ENCODE results near the gene GALNT11. TPM values are rescaled to one million over a fixed set of nuclear protein-coding genes. Genes with fewer than 3 reads are reported as not detected.

Gene GALNT11
- polyA plus RNA-seq, 2 donors, result 14.1 to 17.7 TPM

DNA sequence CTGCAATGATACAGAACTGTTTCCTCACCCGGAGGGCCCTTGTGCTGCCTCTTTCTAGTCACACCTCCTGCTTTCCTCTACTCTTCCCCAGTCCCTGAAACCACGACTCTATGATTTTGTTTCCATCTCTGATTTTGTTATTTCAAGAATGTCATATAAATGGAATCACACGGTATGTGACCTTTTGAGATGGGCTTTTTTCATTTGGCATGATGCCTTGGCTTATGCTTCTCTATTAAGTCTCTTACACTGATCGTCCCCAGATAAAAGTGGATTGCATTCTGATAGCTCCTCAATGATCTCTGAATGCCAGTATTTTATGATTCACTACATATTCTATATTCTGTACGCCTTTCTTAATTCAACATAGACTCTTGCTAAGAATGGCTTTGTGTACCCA is 78.2 kb downstream of the GALNT11 start:
- Histone ChIP-seq H3K36me3 (ENCODE audit: control insufficient read depth in 2 of 2, insufficient read depth in 2 of 2, low read length in 1 of 2) (peaks cover 0 to 12% of the 10 kb centered on the region in 2 donors), H3K4me3 (ENCODE audit: low read depth in 1 of 2, low read length in 2 of 2) (no peak overlapping the region), H3K9me3 (ENCODE audit: control insufficient read depth in 2 of 2, insufficient read depth in 1 of 2, low read depth in 1 of 2, low read length in 1 of 2) (no peaks in the 10 kb centered on the region), H3K4me1 (ENCODE audit: control insufficient read depth in 2 of 2, insufficient read depth in 2 of 2, low read length in 1 of 2) (no peaks in the 10 kb centered on the region), H3K27ac (ENCODE audit: low read depth in 2 of 2, low read length in 1 of 2) (no peak overlapping the region), H3K27me3 (ENCODE audit: control insufficient read depth in 1 of 2, insufficient read depth in 2 of 2, low read length in 2 of 2) (no peaks in the 10 kb centered on the region)
- 78% methylated on average over 5 of the region's 5 CpGs for WGBS, 2 donors

DNA sequence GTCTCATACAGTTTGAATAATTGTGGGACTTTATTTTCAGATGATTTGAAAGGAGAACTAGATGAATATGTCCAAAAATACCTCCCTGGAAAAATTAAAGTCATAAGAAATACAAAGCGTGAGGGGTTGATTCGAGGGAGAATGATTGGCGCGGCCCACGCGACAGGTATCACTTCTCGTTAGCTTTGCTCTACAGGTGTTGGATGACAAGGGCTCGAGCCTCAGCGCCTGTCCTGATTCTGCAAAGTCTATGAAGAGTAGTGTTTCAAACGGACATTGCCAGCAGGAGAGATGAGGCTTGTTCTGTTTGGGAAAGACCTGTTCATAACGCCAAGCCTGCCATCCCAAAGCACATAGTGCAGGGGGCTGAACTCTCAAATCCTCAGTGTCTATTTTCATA is 79.7 kb downstream of the GALNT11 start:
- no peak overlapping the region for H3K27ac ChIP-seq (ENCODE audit: low read depth in 2 of 2, low read length in 1 of 2)
- no peaks in the 10 kb centered on the region for H3K27me3 ChIP-seq (ENCODE audit: control insufficient read depth in 1 of 2, insufficient read depth in 2 of 2, low read length in 2 of 2)
- H3K4me3 ChIP-seq (ENCODE audit: low read depth in 1 of 2, low read length in 2 of 2), result no peak overlapping the region
- no peaks in the 10 kb centered on the region for H3K9me3 ChIP-seq (ENCODE audit: control insufficient read depth in 2 of 2, insufficient read depth in 1 of 2, low read depth in 1 of 2, low read length in 1 of 2)
- WGBS, 2 donors, result 96 to 97% methylated on average over 11 of the region's 11 CpGs
- no peaks in the 10 kb centered on the region for H3K4me1 ChIP-seq (ENCODE audit: control insufficient read depth in 2 of 2, insufficient read depth in 2 of 2, low read length in 1 of 2)
- H3K36me3 ChIP-seq (ENCODE audit: control insufficient read depth in 2 of 2, insufficient read depth in 2 of 2, low read length in 1 of 2), result peaks cover 0 to 12% of the 10 kb centered on the region in 2 donors

DNA sequence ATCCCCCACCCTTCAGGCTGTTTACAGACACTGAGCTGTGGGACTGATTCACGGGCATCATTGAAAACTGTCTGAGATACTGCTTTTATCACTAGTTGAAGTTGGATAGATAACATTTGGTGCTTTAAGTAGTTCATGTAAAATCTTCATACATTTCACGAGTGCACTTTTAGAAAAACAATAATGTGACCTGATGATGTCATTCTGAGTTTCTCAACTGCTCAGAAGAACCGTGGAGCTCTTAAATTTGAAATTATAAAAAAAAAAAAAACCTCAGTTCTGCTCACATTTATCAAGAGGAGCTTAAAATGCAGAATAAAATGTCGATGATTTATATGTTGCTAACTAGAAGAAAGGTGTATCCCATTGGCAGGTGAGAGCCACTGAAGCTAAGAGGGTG is 81.5 kb downstream of the GALNT11 start:
- Histone ChIP-seq H3K36me3 (ENCODE audit: control insufficient read depth in 2 of 2, insufficient read depth in 2 of 2, low read length in 1 of 2) (peaks cover 0 to 16% of the 10 kb centered on the region in 2 donors), H3K4me1 (ENCODE audit: control insufficient read depth in 2 of 2, insufficient read depth in 2 of 2, low read length in 1 of 2) (no peaks in the 10 kb centered on the region), H3K27ac (ENCODE audit: low read depth in 2 of 2, low read length in 1 of 2) (no peak overlapping the region), H3K9me3 (ENCODE audit: control insufficient read depth in 2 of 2, insufficient read depth in 1 of 2, low read depth in 1 of 2, low read length in 1 of 2) (no peaks in the 10 kb centered on the region), H3K27me3 (ENCODE audit: control insufficient read depth in 1 of 2, insufficient read depth in 2 of 2, low read length in 2 of 2) (no peaks in the 10 kb centered on the region), H3K4me3 (ENCODE audit: low read depth in 1 of 2, low read length in 2 of 2) (no peak overlapping the region)
- WGBS, 2 donors, result 73 to 74% methylated on average over 4 of the region's 4 CpGs

DNA sequence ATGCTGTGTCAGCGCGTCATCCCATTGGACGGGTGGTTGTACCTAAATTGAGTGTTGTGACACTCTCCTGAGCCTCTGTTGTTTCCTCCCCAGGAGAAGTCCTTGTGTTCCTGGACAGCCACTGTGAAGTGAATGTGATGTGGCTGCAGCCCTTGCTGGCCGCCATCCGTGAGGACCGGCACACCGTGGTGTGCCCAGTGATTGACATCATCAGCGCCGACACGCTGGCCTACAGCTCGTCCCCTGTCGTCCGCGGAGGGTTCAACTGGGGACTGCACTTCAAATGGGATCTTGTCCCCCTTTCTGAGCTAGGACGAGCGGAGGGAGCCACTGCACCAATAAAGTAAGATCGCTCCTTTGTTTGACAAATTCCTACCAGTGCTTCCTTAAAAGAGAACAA is 82.5 kb downstream of the GALNT11 start:
- H3K36me3 ChIP-seq (ENCODE audit: control insufficient read depth in 2 of 2, insufficient read depth in 2 of 2, low read length in 1 of 2), result peaks cover 0 to 16% of the 10 kb centered on the region in 2 donors
- H3K4me3 ChIP-seq (ENCODE audit: low read depth in 1 of 2, low read length in 2 of 2), result no peak overlapping the region
- WGBS, 2 donors, result 96 to 97% methylated on average over 17 of the region's 17 CpGs

DNA sequence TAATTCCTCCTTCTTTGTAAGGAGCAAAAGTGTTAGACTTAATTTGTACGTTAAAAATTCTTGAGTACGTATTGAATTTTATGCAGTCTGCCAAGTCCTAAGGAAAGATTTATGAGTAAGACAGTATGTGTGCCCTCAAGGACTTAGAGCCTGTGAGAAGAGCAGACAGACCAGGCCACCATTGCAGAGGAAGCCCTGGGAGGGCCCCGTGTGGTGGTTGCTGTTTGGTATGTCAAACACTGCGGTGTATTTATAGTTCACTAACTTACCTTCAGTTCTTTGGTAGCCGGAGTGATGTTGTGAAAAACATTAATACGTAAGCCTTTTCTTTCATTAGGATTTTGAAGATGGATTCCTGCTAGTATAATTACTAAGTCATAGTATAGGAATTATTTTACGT is 82.9 kb downstream of the GALNT11 start:
- Histone ChIP-seq H3K27me3 (ENCODE audit: control insufficient read depth in 1 of 2, insufficient read depth in 2 of 2, low read length in 2 of 2) (no peaks in the 10 kb centered on the region), H3K36me3 (ENCODE audit: control insufficient read depth in 2 of 2, insufficient read depth in 2 of 2, low read length in 1 of 2) (peaks cover 3 to 13% of the 10 kb centered on the region in 2 donors), H3K9me3 (ENCODE audit: control insufficient read depth in 2 of 2, insufficient read depth in 1 of 2, low read depth in 1 of 2, low read length in 1 of 2) (no peaks in the 10 kb centered on the region), H3K4me3 (ENCODE audit: low read depth in 1 of 2, low read length in 2 of 2) (no peak overlapping the region), H3K4me1 (ENCODE audit: control insufficient read depth in 2 of 2, insufficient read depth in 2 of 2, low read length in 1 of 2) (no peaks in the 10 kb centered on the region), H3K27ac (ENCODE audit: low read depth in 2 of 2, low read length in 1 of 2) (no peak overlapping the region)
- WGBS, 2 donors, result 78 to 81% methylated on average over 7 of the region's 7 CpGs

More for the DNA sequence above, 82.5 kb downstream of the GALNT11 start:
- no peaks in the 10 kb centered on the region for H3K9me3 ChIP-seq (ENCODE audit: control insufficient read depth in 2 of 2, insufficient read depth in 1 of 2, low read depth in 1 of 2, low read length in 1 of 2)
- no peaks in the 10 kb centered on the region for H3K27me3 ChIP-seq (ENCODE audit: control insufficient read depth in 1 of 2, insufficient read depth in 2 of 2, low read length in 2 of 2)
- H3K27ac ChIP-seq (ENCODE audit: low read depth in 2 of 2, low read length in 1 of 2), result no peak overlapping the region
- no peaks in the 10 kb centered on the region for H3K4me1 ChIP-seq (ENCODE audit: control insufficient read depth in 2 of 2, insufficient read depth in 2 of 2, low read length in 1 of 2)

DNA sequence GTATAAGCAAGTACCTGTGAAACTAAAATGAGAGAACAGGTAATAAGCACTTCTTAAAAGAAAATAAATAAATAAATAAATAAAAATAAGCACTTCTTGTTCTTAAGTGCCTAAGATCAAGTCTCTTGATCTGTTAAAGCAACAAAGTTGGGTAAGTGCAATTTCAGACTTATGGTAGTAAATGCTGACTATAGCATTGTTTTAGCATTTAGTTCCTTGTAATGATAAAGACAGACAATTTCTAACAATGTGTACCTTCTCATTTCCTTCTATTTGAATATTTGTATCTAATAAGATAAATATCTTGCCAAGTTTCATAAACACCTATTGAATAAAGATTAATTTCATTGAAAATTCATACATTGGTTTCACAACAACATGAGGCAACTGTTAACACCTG is 87.4 kb downstream of the GALNT11 start:
- Histone ChIP-seq H3K4me1 (ENCODE audit: control insufficient read depth in 2 of 2, insufficient read depth in 2 of 2, low read length in 1 of 2) (no peaks in the 10 kb centered on the region), H3K4me3 (ENCODE audit: low read depth in 1 of 2, low read length in 2 of 2) (no peak overlapping the region), H3K27ac (ENCODE audit: low read depth in 2 of 2, low read length in 1 of 2) (no peak overlapping the region), H3K36me3 (ENCODE audit: control insufficient read depth in 2 of 2, insufficient read depth in 2 of 2, low read length in 1 of 2) (peaks cover 10% of the 10 kb centered on the region in 2 donors), H3K9me3 (ENCODE audit: control insufficient read depth in 2 of 2, insufficient read depth in 1 of 2, low read depth in 1 of 2, low read length in 1 of 2) (no peaks in the 10 kb centered on the region), H3K27me3 (ENCODE audit: control insufficient read depth in 1 of 2, insufficient read depth in 2 of 2, low read length in 2 of 2) (no peaks in the 10 kb centered on the region)

DNA sequence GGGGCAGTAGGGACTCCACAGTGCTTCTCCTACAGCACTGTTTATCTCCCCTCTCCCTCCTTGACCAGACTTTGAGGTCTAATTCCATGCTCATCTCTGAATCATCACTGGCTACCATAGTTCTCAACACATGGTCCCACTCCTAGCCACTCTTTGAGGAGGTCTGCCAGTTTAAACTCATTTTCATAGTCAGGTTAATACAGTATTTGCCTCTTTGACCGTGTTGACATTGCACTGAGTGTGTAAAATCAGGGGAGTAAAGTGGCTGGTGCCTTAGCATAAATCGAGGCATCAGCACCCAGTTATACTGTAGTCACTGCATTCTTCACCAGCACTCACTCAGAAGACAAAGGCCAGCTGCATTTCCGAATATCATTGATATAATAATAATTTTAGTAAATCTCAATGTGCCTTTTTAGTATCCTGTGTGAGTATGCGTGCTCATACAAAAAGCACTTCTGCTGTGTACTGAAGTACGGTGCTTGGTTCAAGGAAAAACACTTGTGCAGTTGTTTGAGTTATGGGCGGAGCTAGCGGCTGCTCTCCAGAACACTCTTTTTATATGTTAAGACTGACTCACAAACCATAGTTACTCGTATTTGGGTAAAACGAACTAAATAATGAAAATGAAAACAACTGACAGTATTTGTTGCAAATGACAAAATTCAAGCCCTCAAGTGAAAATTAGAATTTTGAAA is 89.7 kb downstream of the GALNT11 start:
- Histone ChIP-seq H3K27ac (ENCODE audit: low read depth in 2 of 2, low read length in 1 of 2) (no peak overlapping the region), H3K36me3 (ENCODE audit: control insufficient read depth in 2 of 2, insufficient read depth in 2 of 2, low read length in 1 of 2) (peaks cover 11 to 19% of the 10 kb centered on the region in 2 donors), H3K27me3 (ENCODE audit: control insufficient read depth in 1 of 2, insufficient read depth in 2 of 2, low read length in 2 of 2) (no peaks in the 10 kb centered on the region), H3K4me3 (ENCODE audit: low read depth in 1 of 2, low read length in 2 of 2) (no peak overlapping the region), H3K4me1 (ENCODE audit: control insufficient read depth in 2 of 2, insufficient read depth in 2 of 2, low read length in 1 of 2) (no peaks in the 10 kb centered on the region), H3K9me3 (ENCODE audit: control insufficient read depth in 2 of 2, insufficient read depth in 1 of 2, low read depth in 1 of 2, low read length in 1 of 2) (no peaks in the 10 kb centered on the region)
- WGBS, 2 donors, result 89 to 91% methylated on average over 9 of the region's 9 CpGs

DNA sequence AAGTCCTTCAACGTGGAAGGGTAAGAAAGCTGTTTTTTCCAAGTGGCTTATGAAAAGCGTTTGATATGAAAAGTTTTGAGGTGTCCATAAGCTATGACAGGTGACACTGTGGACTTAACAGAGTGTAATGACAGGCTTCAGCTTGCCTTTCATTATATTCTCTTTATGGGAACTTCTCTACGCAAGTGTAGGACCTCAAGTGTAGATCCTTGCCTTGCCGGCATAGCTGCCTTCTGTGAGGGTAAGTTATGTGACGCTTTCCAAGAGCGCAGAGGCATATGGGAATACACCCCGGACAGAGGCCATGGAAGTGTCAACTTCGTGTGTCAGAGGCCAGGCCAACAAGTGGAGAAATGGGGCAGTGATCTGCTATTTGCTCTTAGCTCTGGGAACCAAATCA is 91.9 kb downstream of the GALNT11 start:
- Histone ChIP-seq H3K9me3 (ENCODE audit: control insufficient read depth in 2 of 2, insufficient read depth in 1 of 2, low read depth in 1 of 2, low read length in 1 of 2) (no peaks in the 10 kb centered on the region), H3K27ac (ENCODE audit: low read depth in 2 of 2, low read length in 1 of 2) (no peak overlapping the region), H3K27me3 (ENCODE audit: control insufficient read depth in 1 of 2, insufficient read depth in 2 of 2, low read length in 2 of 2) (no peaks in the 10 kb centered on the region), H3K4me3 (ENCODE audit: low read depth in 1 of 2, low read length in 2 of 2) (no peak overlapping the region), H3K36me3 (ENCODE audit: control insufficient read depth in 2 of 2, insufficient read depth in 2 of 2, low read length in 1 of 2) (peaks cover 24 to 27% of the 10 kb centered on the region in 2 donors), H3K4me1 (ENCODE audit: control insufficient read depth in 2 of 2, insufficient read depth in 2 of 2, low read length in 1 of 2) (no peaks in the 10 kb centered on the region)
- WGBS, 2 donors, result 92 to 93% methylated on average over 8 of the region's 8 CpGs

DNA sequence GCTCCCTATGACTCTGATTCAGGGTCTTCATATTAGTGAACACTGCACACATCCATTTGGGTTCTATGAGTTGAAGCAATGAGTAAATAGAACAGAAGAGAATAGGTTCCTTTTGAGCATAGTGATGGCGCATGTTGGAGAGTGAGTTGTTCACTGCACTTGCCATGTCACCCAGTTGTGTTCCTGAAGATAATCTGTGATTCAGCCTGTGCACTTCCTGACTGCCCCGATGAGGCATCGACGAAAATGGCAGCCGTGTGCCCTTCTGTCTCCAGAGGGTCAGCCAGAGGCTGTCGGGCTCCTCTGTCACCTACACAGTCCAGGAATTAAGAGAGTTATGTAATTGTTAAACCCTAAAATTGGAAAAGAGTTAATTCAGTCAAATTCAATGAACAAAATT is 94.7 kb downstream of the GALNT11 start:
- peaks cover 22 to 31% of the 10 kb centered on the region in 2 donors for H3K36me3 ChIP-seq (ENCODE audit: control insufficient read depth in 2 of 2, insufficient read depth in 2 of 2, low read length in 1 of 2)
- H3K27ac ChIP-seq (ENCODE audit: low read depth in 2 of 2, low read length in 1 of 2), result no peak overlapping the region
- WGBS, 2 donors, result 91 to 94% methylated on average over 6 of the region's 6 CpGs
- no peak overlapping the region for H3K4me3 ChIP-seq (ENCODE audit: low read depth in 1 of 2, low read length in 2 of 2)
- H3K9me3 ChIP-seq (ENCODE audit: control insufficient read depth in 2 of 2, insufficient read depth in 1 of 2, low read depth in 1 of 2, low read length in 1 of 2), result peaks cover 0 to 3% of the 10 kb centered on the region in 2 donors
- H3K4me1 ChIP-seq (ENCODE audit: control insufficient read depth in 2 of 2, insufficient read depth in 2 of 2, low read length in 1 of 2), result no peaks in the 10 kb centered on the region
- no peaks in the 10 kb centered on the region for H3K27me3 ChIP-seq (ENCODE audit: control insufficient read depth in 1 of 2, insufficient read depth in 2 of 2, low read length in 2 of 2)

DNA sequence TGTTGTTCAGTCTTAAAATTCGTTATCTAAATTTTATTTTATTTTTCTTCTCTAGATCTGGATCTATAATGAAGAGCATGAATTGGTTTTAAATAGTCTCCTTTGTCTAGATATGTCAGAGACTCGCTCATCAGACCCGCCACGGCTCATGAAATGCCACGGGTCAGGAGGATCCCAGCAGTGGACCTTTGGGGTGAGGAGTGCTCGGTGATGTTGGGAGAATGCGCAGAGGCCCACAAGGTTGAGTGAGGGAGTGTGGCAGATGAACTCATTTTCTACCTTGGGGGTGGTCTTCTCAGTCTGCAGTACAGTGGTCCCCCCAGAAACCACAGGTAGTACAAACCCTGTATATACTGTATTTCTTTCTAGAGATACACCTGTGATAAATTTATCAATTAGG is 95.3 kb downstream of the GALNT11 start:
- no peaks in the 10 kb centered on the region for H3K4me1 ChIP-seq (ENCODE audit: control insufficient read depth in 2 of 2, insufficient read depth in 2 of 2, low read length in 1 of 2)
- peaks cover 20 to 31% of the 10 kb centered on the region in 2 donors for H3K36me3 ChIP-seq (ENCODE audit: control insufficient read depth in 2 of 2, insufficient read depth in 2 of 2, low read length in 1 of 2)
- no peak overlapping the region for H3K27ac ChIP-seq (ENCODE audit: low read depth in 2 of 2, low read length in 1 of 2)
- H3K4me3 ChIP-seq (ENCODE audit: low read depth in 1 of 2, low read length in 2 of 2), result no peak overlapping the region
- peaks cover 0 to 3% of the 10 kb centered on the region in 2 donors for H3K9me3 ChIP-seq (ENCODE audit: control insufficient read depth in 2 of 2, insufficient read depth in 1 of 2, low read depth in 1 of 2, low read length in 1 of 2)
- H3K27me3 ChIP-seq (ENCODE audit: control insufficient read depth in 1 of 2, insufficient read depth in 2 of 2, low read length in 2 of 2), result no peaks in the 10 kb centered on the region
- 95 to 96% methylated on average over 7 of the region's 7 CpGs for WGBS, 2 donors

All from esophagus (tissue), 2 donors.